Kasumi-1 (cell line): ENCODE data around the gene EML1.

Experiments
- DNase-seq, 2 experiments: peaks; one replicate each; lab custom pipeline; 2025; lab: John Stamatoyannopoulos, UW

EML1 gene

DNA sequence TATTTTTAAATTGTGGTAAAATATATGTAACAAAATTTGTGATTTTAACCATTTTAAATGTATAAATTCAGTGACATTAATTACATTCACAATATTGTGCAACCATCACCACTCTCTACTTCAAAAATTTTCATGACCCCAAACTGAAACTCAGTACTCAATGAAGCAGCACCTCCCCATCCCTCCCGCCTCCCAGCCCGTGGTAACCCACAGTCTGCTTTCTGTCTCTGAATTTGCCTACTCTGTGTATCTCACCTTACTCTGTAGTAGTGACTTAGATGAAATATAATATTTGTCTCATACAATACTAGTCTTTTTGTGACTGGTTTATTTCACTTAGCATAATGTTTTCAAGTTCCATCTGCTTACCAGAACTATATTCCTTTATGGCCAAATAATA is 36.2 kb downstream of the EML1 start:
- no peak for DNase-seq

- no peak for DNase-seq
Measured at GRCh38 chr14:99831303-99831702, 38.1 kb downstream of the EML1 start.

GRCh38 chr14:99831903-99832685 is 38.9 kb downstream of the EML1 start:
- DNase-seq: no peak

- DNase-seq: no peak
Measured at GRCh38 chr14:99837822-99838221, 44.6 kb downstream of the EML1 start.

GRCh38 chr14:99838639-99839134 is 45.5 kb downstream of the EML1 start:
- DNase-seq: no peak

GRCh38 chr14:99839696-99840095 is 46.5 kb downstream of the EML1 start:
- DNase-seq: no peak

GRCh38 chr14:99840265-99840664 is 47.1 kb downstream of the EML1 start:
- no peak for DNase-seq

GRCh38 chr14:99840774-99841305 is 47.6 kb downstream of the EML1 start:
- no peak for DNase-seq

GRCh38 chr14:99841436-99842071 is 48.3 kb downstream of the EML1 start:
- no peak for DNase-seq

DNA sequence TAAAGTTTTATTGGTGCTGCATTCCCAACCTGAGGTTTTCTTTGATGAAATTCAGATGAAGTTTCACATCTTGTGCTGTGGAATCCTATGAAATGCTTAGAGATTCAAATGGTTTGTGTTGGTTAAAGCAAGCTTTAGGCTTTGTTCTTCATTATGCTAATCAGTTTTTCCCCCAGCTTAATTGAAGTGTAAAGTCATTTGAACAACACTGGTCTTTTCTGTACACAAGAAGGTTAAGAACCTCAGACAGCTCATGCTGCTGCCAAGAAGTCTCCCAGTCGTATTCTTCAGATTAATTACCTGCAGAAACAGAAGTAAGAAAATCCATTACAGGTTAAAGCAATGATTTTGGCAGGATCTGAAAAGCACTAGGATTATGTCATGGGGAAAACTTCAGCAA is 48.9 kb downstream of the EML1 start:
- DNase-seq: no peak

GRCh38 chr14:99846808-99847207 is 53.6 kb downstream of the EML1 start:
- no peak for DNase-seq

DNA sequence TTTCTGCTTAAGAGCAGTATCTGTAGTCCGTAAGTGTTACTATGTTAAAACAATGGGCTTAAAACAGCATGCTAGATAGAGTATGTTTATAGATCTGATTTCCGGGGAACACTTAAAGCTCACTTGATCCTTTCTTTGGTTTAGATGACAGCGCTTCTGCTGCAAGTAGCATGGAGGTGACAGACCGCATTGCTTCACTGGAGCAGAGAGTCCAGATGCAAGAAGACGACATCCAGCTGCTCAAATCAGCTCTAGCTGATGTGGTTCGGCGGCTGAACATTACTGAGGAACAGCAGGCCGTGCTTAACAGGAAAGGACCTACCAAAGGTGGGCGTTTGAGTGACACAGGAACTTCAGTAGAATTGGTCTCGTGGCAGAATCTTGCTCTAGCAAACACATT is 57.5 kb downstream of the EML1 start:
- no peak for DNase-seq

- no peak for DNase-seq
Measured at GRCh38 chr14:99852578-99852977, 59.4 kb downstream of the EML1 start.

- no peak for DNase-seq
Measured at GRCh38 chr14:99853206-99853605, 60.0 kb downstream of the EML1 start.

- DNase-seq: peak; percentile 44 to 48
Measured at GRCh38 chr14:99854831-99855230, 61.6 kb downstream of the EML1 start.

GRCh38 chr14:99855271-99855670 is 62.1 kb downstream of the EML1 start:
- no peak for DNase-seq

DNA sequence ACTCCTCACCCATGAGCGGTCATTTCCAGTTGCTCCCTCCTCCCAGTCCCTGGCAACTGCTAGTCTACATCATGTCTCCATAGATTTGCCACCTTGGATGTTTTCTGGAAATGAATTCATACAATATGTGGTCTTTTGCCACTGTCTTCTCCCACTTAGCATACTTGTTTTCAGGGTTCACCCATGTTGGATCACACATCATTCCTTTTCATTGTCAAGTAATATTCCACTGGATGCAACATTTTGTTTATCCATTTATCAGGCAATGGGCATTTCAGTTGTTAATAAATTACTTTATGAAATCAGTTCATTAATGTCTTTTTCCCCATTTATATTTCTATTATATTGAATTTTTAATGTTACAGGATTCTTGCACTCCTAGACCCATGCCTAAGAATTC is 64.3 kb downstream of the EML1 start:
- no peak for DNase-seq

GRCh38 chr14:99860219-99860618 is 67.0 kb downstream of the EML1 start:
- peak; percentile 22 to 29 for DNase-seq

DNA sequence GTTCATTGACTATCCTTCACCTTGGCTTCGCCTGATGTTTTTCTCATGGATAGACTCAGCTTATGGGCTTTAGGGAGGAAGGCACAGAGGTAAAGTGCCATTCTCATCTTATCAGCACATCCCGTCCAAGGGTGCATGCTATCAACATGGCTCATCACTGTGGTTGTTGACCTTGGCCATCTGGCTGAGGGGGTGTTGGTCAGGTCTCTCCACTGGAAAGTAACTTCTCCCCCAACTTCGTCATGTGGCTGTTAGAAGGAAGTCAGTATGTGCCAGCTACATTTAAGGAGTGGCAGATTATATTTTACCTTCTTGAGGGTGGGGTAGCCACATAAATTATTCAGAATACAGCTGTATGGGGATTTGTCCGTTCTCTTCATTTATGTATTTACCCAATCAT is 68.9 kb downstream of the EML1 start:
- DNase-seq: no peak

DNA sequence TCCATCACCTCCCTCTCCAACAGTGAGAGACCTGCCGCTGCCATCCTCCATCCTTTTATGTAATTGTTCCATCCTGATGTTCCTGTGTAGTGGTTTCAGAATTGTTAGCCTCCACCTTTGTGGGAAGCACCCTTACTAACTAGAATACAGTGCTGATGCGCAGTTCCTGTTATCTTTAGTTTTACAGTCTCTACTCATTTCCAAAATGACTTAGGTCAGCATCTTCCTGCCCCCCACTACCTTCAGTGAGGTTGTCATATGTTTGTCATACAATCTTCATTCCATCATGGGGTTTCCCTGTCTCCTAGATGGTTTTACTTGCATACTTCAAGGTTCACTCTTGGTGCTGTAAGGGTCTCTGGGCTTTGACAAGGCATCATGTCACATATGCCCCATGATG is 69.8 kb downstream of the EML1 start:
- no peak for DNase-seq

GRCh38 chr14:99865408-99865807 is 72.2 kb downstream of the EML1 start:
- no peak for DNase-seq

- no peak for DNase-seq
Measured at GRCh38 chr14:99870617-99871016, 77.4 kb downstream of the EML1 start.

GRCh38 chr14:99871771-99872170 is 78.6 kb downstream of the EML1 start:
- DNase-seq: no peak
